ENCODE measurements around the gene PROP1.

Gene PROP1

DNA sequence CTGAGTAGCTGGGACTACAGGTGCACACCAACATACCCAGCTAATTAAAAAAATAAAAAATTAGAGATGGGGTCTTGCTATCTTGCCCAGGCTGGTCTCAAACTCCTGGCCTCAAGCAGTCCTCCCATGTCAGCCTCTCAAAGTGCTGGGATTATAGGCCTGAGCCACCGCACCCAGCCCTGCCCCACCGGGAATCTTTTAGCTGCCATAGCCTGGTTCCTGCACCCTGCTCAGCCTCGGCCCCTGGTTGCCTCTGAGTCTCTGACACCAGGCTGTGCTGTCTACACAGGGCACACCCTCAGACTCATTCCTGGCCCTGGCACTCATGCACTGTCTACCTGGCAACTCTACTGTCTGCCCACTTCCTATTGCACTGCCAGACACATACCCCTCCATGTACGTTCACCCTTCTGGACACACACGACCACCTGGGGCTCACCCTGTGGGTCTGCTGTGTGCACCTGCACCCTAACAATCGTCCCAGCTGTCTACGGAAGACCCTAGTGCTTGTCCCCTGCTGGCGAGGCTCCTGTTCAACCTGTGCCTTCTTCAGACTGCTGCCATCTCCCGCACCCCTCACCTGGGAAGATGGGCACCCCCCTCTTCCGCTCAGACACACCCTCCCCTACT, 1.4 kb downstream of the PROP1 start:
- no peak overlapping the region for H3K4me3 ChIP-seq (ENCODE audit: low read depth, low read length)
- H3K27me3 ChIP-seq (ENCODE audit: insufficient read depth, low read length): peaks cover 69% of the 10 kb centered on the region
- no peaks in the 10 kb centered on the region for H3K36me3 ChIP-seq (ENCODE audit: insufficient read depth, low read length)
- no peaks in the 10 kb centered on the region for H3K4me1 ChIP-seq (ENCODE audit: control insufficient read depth, insufficient read depth, low read length, unreplicated experiment)
- H2AFZ ChIP-seq (ENCODE audit: low read length, unreplicated experiment): no peak overlapping the region
- H3K27ac ChIP-seq (ENCODE audit: low read depth, low read length): no peak overlapping the region
- H3K79me2 ChIP-seq (ENCODE audit: control insufficient read depth, insufficient read depth, low read length, unreplicated experiment): no peaks in the 10 kb centered on the region

- H3K4me1 ChIP-seq (ENCODE audit: control insufficient read depth, insufficient read depth, low read length, unreplicated experiment): no peaks in the 10 kb centered on the region
- peaks cover 63% of the 10 kb centered on the region for H3K27me3 ChIP-seq (ENCODE audit: insufficient read depth, low read length)
Measured at GRCh38 chr5:177994063-177994462, 2.0 kb downstream of the PROP1 start.

GRCh38 chr5:177992466-177992865, 3.6 kb downstream of the PROP1 start:
- Histone ChIP-seq H2AFZ (ENCODE audit: low read length, unreplicated experiment) (no peak overlapping the region), H3K79me2 (ENCODE audit: control insufficient read depth, insufficient read depth, low read length, unreplicated experiment) (no peaks in the 10 kb centered on the region), H3K4me1 (ENCODE audit: control insufficient read depth, insufficient read depth, low read length, unreplicated experiment) (no peaks in the 10 kb centered on the region), H3K27me3 (ENCODE audit: insufficient read depth, low read length) (peaks cover 49% of the 10 kb centered on the region), H3K27ac (ENCODE audit: low read depth, low read length) (no peak overlapping the region), H3K36me3 (ENCODE audit: insufficient read depth, low read length) (no peaks in the 10 kb centered on the region), H3K4me3 (ENCODE audit: low read depth, low read length) (no peak overlapping the region)

More at GRCh38 chr5:177994063-177994462, 2.0 kb downstream of the PROP1 start:
- Histone ChIP-seq H2AFZ (ENCODE audit: low read length, unreplicated experiment) (no peak overlapping the region), H3K4me3 (ENCODE audit: low read depth, low read length) (no peak overlapping the region), H3K27ac (ENCODE audit: low read depth, low read length) (no peak overlapping the region), H3K36me3 (ENCODE audit: insufficient read depth, low read length) (no peaks in the 10 kb centered on the region), H3K79me2 (ENCODE audit: control insufficient read depth, insufficient read depth, low read length, unreplicated experiment) (no peaks in the 10 kb centered on the region)

DNA sequence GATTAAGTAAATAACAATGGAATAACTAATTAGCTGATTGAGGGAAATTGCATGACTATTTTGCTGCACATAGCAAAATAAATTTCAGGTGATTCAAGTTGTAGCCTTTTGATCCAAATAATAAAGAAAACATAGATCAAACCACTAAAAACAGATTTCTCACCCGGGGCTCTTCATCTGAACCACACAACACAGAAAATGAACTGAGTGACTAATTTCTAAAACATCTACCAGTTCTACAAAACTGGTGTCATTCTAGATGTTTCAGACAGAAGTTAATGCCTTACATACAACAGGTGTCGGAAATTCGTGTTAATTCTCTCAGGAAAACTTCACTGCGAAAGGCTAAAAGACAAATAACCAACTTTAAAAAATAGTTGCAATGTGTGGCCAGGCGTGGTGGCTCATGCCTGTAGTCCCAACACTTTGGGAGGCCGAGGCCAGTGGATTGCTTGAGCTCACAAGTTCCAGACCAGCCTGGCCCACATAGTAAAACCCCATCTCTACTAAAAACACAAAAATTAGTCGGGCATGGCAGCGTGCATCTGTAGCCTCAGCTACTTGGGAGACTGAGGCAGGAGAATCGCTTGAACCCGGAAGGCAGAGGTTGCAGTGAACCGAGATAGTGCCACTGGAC, 6.9 kb downstream of the PROP1 start:
- no peak overlapping the region for H3K27ac ChIP-seq (ENCODE audit: low read depth, low read length)
- H3K36me3 ChIP-seq (ENCODE audit: insufficient read depth, low read length): no peaks in the 10 kb centered on the region
- H3K27me3 ChIP-seq (ENCODE audit: insufficient read depth, low read length): peaks cover 54% of the 10 kb centered on the region
- H3K79me2 ChIP-seq (ENCODE audit: control insufficient read depth, insufficient read depth, low read length, unreplicated experiment): no peaks in the 10 kb centered on the region
- no peak overlapping the region for H2AFZ ChIP-seq (ENCODE audit: low read length, unreplicated experiment)
- H3K4me1 ChIP-seq (ENCODE audit: control insufficient read depth, insufficient read depth, low read length, unreplicated experiment): no peaks in the 10 kb centered on the region
- no peak overlapping the region for H3K4me3 ChIP-seq (ENCODE audit: low read depth, low read length)

DNA sequence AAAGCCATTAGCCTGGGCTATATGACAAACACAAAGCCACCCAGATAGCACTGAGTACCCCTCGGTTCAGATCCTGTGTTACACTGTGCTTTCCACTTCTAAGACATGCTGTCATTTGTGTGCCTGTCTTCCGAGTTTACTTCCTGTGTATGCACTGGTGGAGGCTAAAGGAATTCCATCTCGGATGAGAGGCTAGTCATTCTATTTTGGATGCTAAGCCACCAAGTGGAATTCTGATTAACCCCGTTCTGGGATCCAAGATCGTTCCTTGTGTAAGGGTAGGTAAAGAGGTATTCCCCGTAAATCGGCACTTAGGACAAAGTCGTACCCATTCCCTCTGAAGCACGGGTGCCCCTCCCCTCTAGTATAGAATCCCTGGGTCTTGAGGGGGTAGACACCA, 8.7 kb downstream of the PROP1 start:
- H3K36me3 ChIP-seq (ENCODE audit: insufficient read depth, low read length): no peaks in the 10 kb centered on the region
- no peak overlapping the region for H3K4me3 ChIP-seq (ENCODE audit: low read depth, low read length)
- no peaks in the 10 kb centered on the region for H3K79me2 ChIP-seq (ENCODE audit: control insufficient read depth, insufficient read depth, low read length, unreplicated experiment)
- H2AFZ ChIP-seq (ENCODE audit: low read length, unreplicated experiment): no peak overlapping the region
- H3K4me1 ChIP-seq (ENCODE audit: control insufficient read depth, insufficient read depth, low read length, unreplicated experiment): no peaks in the 10 kb centered on the region
- no peak overlapping the region for H3K27ac ChIP-seq (ENCODE audit: low read depth, low read length)
- H3K27me3 ChIP-seq (ENCODE audit: insufficient read depth, low read length): peaks cover 58% of the 10 kb centered on the region

- Histone ChIP-seq H2AFZ (ENCODE audit: low read length, unreplicated experiment) (no peak overlapping the region), H3K27ac (ENCODE audit: low read depth, low read length) (no peak overlapping the region), H3K4me1 (ENCODE audit: control insufficient read depth, insufficient read depth, low read length, unreplicated experiment) (no peaks in the 10 kb centered on the region), H3K27me3 (ENCODE audit: insufficient read depth, low read length) (peaks cover 70% of the 10 kb centered on the region), H3K4me3 (ENCODE audit: low read depth, low read length) (peak overlapping the region; percentile 56; the same call in 1 of the 2 replicates), H3K36me3 (ENCODE audit: insufficient read depth, low read length) (no peaks in the 10 kb centered on the region), H3K79me2 (ENCODE audit: control insufficient read depth, insufficient read depth, low read length, unreplicated experiment) (no peaks in the 10 kb centered on the region)
Measured at GRCh38 chr5:177985430-177986040, 10.5 kb downstream of the PROP1 start.

GRCh38 chr5:177984584-177985206, 11.3 kb downstream of the PROP1 start:
- Histone ChIP-seq H2AFZ (ENCODE audit: low read length, unreplicated experiment) (peak overlapping the region; percentile 23), H3K27ac (ENCODE audit: low read depth, low read length) (no peak overlapping the region), H3K4me3 (ENCODE audit: low read depth, low read length) (peak overlapping the region; percentile 56; the same call in 1 of the 2 replicates), H3K36me3 (ENCODE audit: insufficient read depth, low read length) (no peaks in the 10 kb centered on the region), H3K4me1 (ENCODE audit: control insufficient read depth, insufficient read depth, low read length, unreplicated experiment) (no peaks in the 10 kb centered on the region), H3K79me2 (ENCODE audit: control insufficient read depth, insufficient read depth, low read length, unreplicated experiment) (no peaks in the 10 kb centered on the region), H3K27me3 (ENCODE audit: insufficient read depth, low read length) (peaks cover 70% of the 10 kb centered on the region)

- H3K4me3 ChIP-seq (ENCODE audit: low read depth, low read length): peak overlapping the region; percentile 56; the same call in 1 of the 2 replicates
- H3K4me1 ChIP-seq (ENCODE audit: control insufficient read depth, insufficient read depth, low read length, unreplicated experiment): no peaks in the 10 kb centered on the region
- H3K79me2 ChIP-seq (ENCODE audit: control insufficient read depth, insufficient read depth, low read length, unreplicated experiment): no peaks in the 10 kb centered on the region
- H3K27me3 ChIP-seq (ENCODE audit: insufficient read depth, low read length): peaks cover 70% of the 10 kb centered on the region
- no peaks in the 10 kb centered on the region for H3K36me3 ChIP-seq (ENCODE audit: insufficient read depth, low read length)
- no peak overlapping the region for H3K27ac ChIP-seq (ENCODE audit: low read depth, low read length)
- no peak overlapping the region for H2AFZ ChIP-seq (ENCODE audit: low read length, unreplicated experiment)
Measured at GRCh38 chr5:177983763-177984583, 12.1 kb downstream of the PROP1 start.

GRCh38 chr5:177982956-177983355, 13.1 kb downstream of the PROP1 start:
- Histone ChIP-seq H3K27ac (ENCODE audit: low read depth, low read length) (no peak overlapping the region), H3K4me1 (ENCODE audit: control insufficient read depth, insufficient read depth, low read length, unreplicated experiment) (no peaks in the 10 kb centered on the region), H3K4me3 (ENCODE audit: low read depth, low read length) (no peak overlapping the region), H3K36me3 (ENCODE audit: insufficient read depth, low read length) (no peaks in the 10 kb centered on the region), H2AFZ (ENCODE audit: low read length, unreplicated experiment) (no peak overlapping the region), H3K27me3 (ENCODE audit: insufficient read depth, low read length) (peaks cover 70% of the 10 kb centered on the region), H3K79me2 (ENCODE audit: control insufficient read depth, insufficient read depth, low read length, unreplicated experiment) (no peaks in the 10 kb centered on the region)

DNA sequence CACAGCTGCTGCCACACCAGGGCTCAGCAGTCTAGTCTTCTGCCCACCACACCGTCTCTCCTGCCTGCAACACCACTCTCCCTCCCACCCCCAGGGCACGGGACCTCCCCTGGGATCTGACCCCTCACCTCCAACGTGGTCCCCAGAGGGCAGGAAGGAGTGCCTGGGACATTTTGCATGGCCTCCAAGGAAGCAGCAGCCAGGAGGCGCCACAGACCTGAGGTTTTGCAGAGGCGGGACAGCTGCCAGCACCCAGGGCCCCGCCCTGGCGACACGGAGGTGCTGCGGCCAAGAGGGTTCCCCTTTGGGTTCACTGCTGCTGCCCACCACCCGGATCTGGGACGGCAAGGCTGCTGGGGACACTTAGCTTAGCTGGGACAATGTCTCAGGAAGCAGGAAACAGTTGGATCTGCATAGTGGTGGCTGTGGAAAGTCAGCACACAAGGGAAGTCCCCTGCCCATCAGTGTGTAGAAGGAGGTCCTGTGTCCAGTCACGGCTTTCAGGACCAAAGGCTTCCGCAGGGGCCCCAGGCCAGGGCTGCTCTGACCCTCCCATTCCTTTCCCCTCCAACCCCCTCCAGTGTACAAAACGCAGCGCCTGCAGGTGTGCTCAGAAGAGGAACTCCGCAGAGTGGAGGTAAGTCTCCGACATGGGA, 13.8 kb downstream of the PROP1 start:
- Histone ChIP-seq H3K36me3 (ENCODE audit: insufficient read depth, low read length) (no peaks in the 10 kb centered on the region), H2AFZ (ENCODE audit: low read length, unreplicated experiment) (no peak overlapping the region), H3K27ac (ENCODE audit: low read depth, low read length) (no peak overlapping the region), H3K4me1 (ENCODE audit: control insufficient read depth, insufficient read depth, low read length, unreplicated experiment) (no peaks in the 10 kb centered on the region), H3K79me2 (ENCODE audit: control insufficient read depth, insufficient read depth, low read length, unreplicated experiment) (no peaks in the 10 kb centered on the region), H3K4me3 (ENCODE audit: low read depth, low read length) (no peak overlapping the region), H3K27me3 (ENCODE audit: insufficient read depth, low read length) (peaks cover 66% of the 10 kb centered on the region)
